GM23338 (cell line): ENCODE results near the gene RUNDC3A. TPM values are rescaled to one million over a fixed set of nuclear protein-coding genes. Genes with fewer than 3 reads are reported as not detected.
"Not testable (repeated sequence)": the region's sequence is repeated elsewhere in the genome, so short reads cannot be mapped to it uniquely, and the experiment has no call there.

ENCODE experiments used
- ATAC-seq: fragments of 200-7000 bp; cut with Tn5 transposase; 3 replicates; pipeline ENCODE4 v1.9.1; 2020
- DNase-seq: peaks from one replicate; pipeline ENCODE4 v3.0.0-alpha.2; 2015; ENCODE audit warnings: low spot score
- H2AFZ ChIP-seq: fragments of 200-600 bp; sonication (generic); 2 replicates; pipeline ENCODE4 v1.8.0; 2016; ENCODE audit warnings: antibody characterized with exemption, mild to moderate bottlenecking, moderate library complexity
- H3F3A ChIP-seq: fragments of 200-600 bp; sonication (generic); replicated peaks from 2 replicates; pipeline ENCODE4 v1.8.0; 2017; ENCODE audit warnings: antibody characterized with exemption, mixed run types, low read depth
- H3K27ac ChIP-seq: fragments of 200-600 bp; sonication (generic); 2 replicates; pipeline ENCODE4 v1.6.1; 2016; ENCODE audit warnings: low read depth
- H3K27me3 ChIP-seq: fragments of 200-600 bp; sonication (generic); 2 replicates; pipeline ENCODE4 v1.8.0; 2016; ENCODE audit warnings: mild to moderate bottlenecking, mixed run types, moderate library complexity; ENCODE audit not compliant: insufficient read depth
- H3K36me3 ChIP-seq: fragments of 200-600 bp; sonication (generic); 2 replicates; pipeline ENCODE4 v1.8.0; 2016; ENCODE audit warnings: mild to moderate bottlenecking; ENCODE audit not compliant: insufficient read depth
- H3K4me1 ChIP-seq: fragments of 200-600 bp; sonication (generic); 2 replicates; pipeline ENCODE4 v1.8.0; 2016; ENCODE audit warnings: mild to moderate bottlenecking, moderate library complexity; ENCODE audit not compliant: insufficient read depth
- H3K4me2 ChIP-seq: fragments of 200-600 bp; sonication (generic); 2 replicates; pipeline ENCODE4 v1.7.1; 2017; ENCODE audit warnings: mixed run types
- H3K4me3 ChIP-seq: fragments of 200-600 bp; sonication (generic); 2 replicates; pipeline ENCODE4 v1.6.1; 2016; ENCODE audit warnings: mixed run types
- H3K79me2 ChIP-seq: fragments of 200-600 bp; sonication (generic); replicated peaks from 2 replicates; pipeline ENCODE4 v1.8.0; 2017; ENCODE audit warnings: mild to moderate bottlenecking; ENCODE audit not compliant: insufficient read depth
- H3K9me2 ChIP-seq: fragments of 200-600 bp; sonication (generic); 2 replicates; pipeline ENCODE4 v1.8.0; 2017; ENCODE audit not compliant: insufficient read depth
- H4K20me1 ChIP-seq: fragments of 200-600 bp; sonication (generic); replicated peaks from 2 replicates; pipeline ENCODE4 v1.8.0; 2017; ENCODE audit warnings: mild to moderate bottlenecking; ENCODE audit not compliant: insufficient read depth
- H3K27ac Mint-ChIP-seq: 2 replicates; pipeline ENCODE4 v1.8.0; 2020; ENCODE audit warnings: inconsistent platforms, mild to moderate bottlenecking, moderate library complexity, mixed read lengths
- H3K27me3 Mint-ChIP-seq: 3 replicates; pipeline ENCODE4 v1.8.0; 2022; ENCODE audit warnings: low read depth, mild to moderate bottlenecking, moderate library complexity, mixed read lengths, inconsistent platforms; ENCODE audit not compliant: insufficient read depth, poor library complexity
- H3K36me3 Mint-ChIP-seq: 3 replicates; pipeline ENCODE4 v1.8.0; 2021; ENCODE audit warnings: low read depth, mild to moderate bottlenecking, inconsistent platforms, moderate library complexity, mixed read lengths
- H3K4me1 Mint-ChIP-seq: 3 replicates; pipeline ENCODE4 v1.8.0; 2020; ENCODE audit warnings: mild to moderate bottlenecking, inconsistent platforms, mixed read lengths
- H3K4me3 Mint-ChIP-seq: 3 replicates; pipeline ENCODE4 v1.8.0; 2021; ENCODE audit warnings: moderate library complexity, mild to moderate bottlenecking, inconsistent platforms, mixed read lengths
- H3K9me3 Mint-ChIP-seq: 3 replicates; pipeline ENCODE4 v1.8.0; 2020; ENCODE audit warnings: moderate library complexity, mild to moderate bottlenecking, inconsistent platforms, mixed read lengths
- CTCF ChIP-seq, 2 experiments: fragments of 200-600 bp in 1 of 2; sonication (generic) in 1 of 2; conservative IDR thresholded peaks; 2 replicates each; pipeline versions ENCODE4 v1.5.1 to v1.6.1; 2016 to 2017; ENCODE audit warnings: antibody characterized with exemption in 2 of 2, low read depth in 2 of 2, mild to moderate bottlenecking in 2 of 2, moderate library complexity in 1 of 2
- ETS1 ChIP-seq: IDR thresholded peaks from 2 replicates; pipeline ENCODE4 v1.6.1; 2016; ENCODE audit warnings: antibody characterized with exemption
- EZH2phosphoT487 ChIP-seq: fragments of 200-600 bp; sonication (generic); IDR thresholded peaks from one replicate; pipeline ENCODE4 v1.8.1; 2018; ENCODE audit warnings: antibody characterized with exemption; ENCODE audit not compliant: unreplicated experiment
- JUNB ChIP-seq: IDR thresholded peaks from one replicate; pipeline ENCODE4 v1.6.1; 2016; ENCODE audit warnings: antibody characterized with exemption; ENCODE audit not compliant: unreplicated experiment
- POLR2AphosphoS5 ChIP-seq: IDR thresholded peaks from 2 replicates; pipeline ENCODE4 v1.6.1; 2016; ENCODE audit warnings: antibody characterized with exemption, low read depth
- REST ChIP-seq: IDR thresholded peaks from one replicate; pipeline ENCODE4 v1.6.1; 2018; ENCODE audit warnings: antibody characterized with exemption; ENCODE audit not compliant: unreplicated experiment
- STAT1 ChIP-seq: IDR thresholded peaks from one replicate; pipeline ENCODE4 v1.6.1; 2016; ENCODE audit warnings: antibody characterized with exemption; ENCODE audit not compliant: unreplicated experiment
- ZNF462 ChIP-seq: fragments of 250-450 bp; sonication (Bioruptor Pico); IDR thresholded peaks from 2 replicates; pipeline ENCODE4 v1.5.0; 2020; ENCODE audit warnings: mild to moderate bottlenecking, moderate library complexity
- polyA plus RNA-seq: library from polyadenylated mRNA; unstranded; fragments of >200 nt; fragmentation: Nextera tagmentation; extraction: Ambion mirVana; gene quantifications from 2 replicates; pipeline ENCODE4 v1.2.1, GENCODE V29; 2016
- total RNA-seq: library from RNA; depleted of rRNA; stranded (reverse); fragments of >200 nt; shearing (Covaris generic); gene quantifications from 2 replicates; pipeline ENCODE4 v1.2.3, GENCODE V29; 2014

The RUNDC3A gene
- total and polyA plus RNA-seq, 2 experiments from 2014 or later: 3.7 to 5.5 TPM

- TF ChIP-seq ZNF462 (CRISPR knock-in tag) (no peak), JUNB (no peak), REST (no peak), POLR2AphosphoS5 (no peak), STAT1 (no peak), ETS1 (no peak), CTCF (conservative IDR thresholded peaks at IDR 0.05; ENCODE audit: low read depth in 2 of 2) (no peak), EZH2phosphoT487 (no peak)
These were observed 19.5 kb downstream of the RUNDC3A start (continued) for GRCh38 chr17:44327715-44328449.

- H3K4me3 Mint-ChIP-seq, H3K36me3 ChIP-seq, H3K9me3 Mint-ChIP-seq, H4K20me1 ChIP-seq, H3K36me3 Mint-ChIP-seq, H3K27ac ChIP-seq, H3K4me2 ChIP-seq, H3K79me2 ChIP-seq, H3K4me1 ChIP-seq, ATAC-seq, H2AFZ ChIP-seq, H3K9me2 ChIP-seq, H3K27ac Mint-ChIP-seq, DNase-seq, H3K4me3 ChIP-seq: not testable (repeated sequence)
- H3K27me3 ChIP-seq: peaks cover 16% of the 10 kb centered on the region
- peaks cover 12% of the 10 kb centered on the region for H3K4me1 Mint-ChIP-seq
- H3K27me3 Mint-ChIP-seq: peaks cover 25% of the 10 kb centered on the region
- H3F3A ChIP-seq: peaks cover 10% of the 10 kb centered on the region; the same call in 1 of the 2 replicates
These were observed 21.1 kb downstream of the RUNDC3A start for GRCh38 chr17:44329516-44329915.
